ENCODE results near the gene ILKAP. TPM values are rescaled to one million over a fixed set of nuclear protein-coding genes. Genes with fewer than 3 reads are reported as not detected.

ILKAP gene
- total RNA-seq, 1 experiment from 2014 or later: 41.5 TPM

- no peak overlapping the region for H4K8ac ChIP-seq (replicated peaks; ENCODE audit: insufficient read length, low read depth, low read length)
- no peak overlapping the region for H3K9ac ChIP-seq (ENCODE audit: extremely low read depth, insufficient read length, low read length)
- no peak overlapping the region for H3K56ac ChIP-seq (ENCODE audit: insufficient read length, low read depth, low read length)
- no peaks in the 10 kb centered on the region for H3K9me3 ChIP-seq (ENCODE audit: control insufficient read depth, low read depth, low read length)
- H3K79me1 ChIP-seq (ENCODE audit: insufficient read depth, low read depth, low read length, poor library complexity, severe bottlenecking): no peaks in the 10 kb centered on the region
- no peak overlapping the region for H2BK15ac ChIP-seq (ENCODE audit: low read depth, low read length)
- TF ChIP-seq CTCF (conservative IDR thresholded peaks at IDR 0.05): no peak
- no peak overlapping the region for H3K18ac ChIP-seq (ENCODE audit: insufficient read length, low read depth, low read length)
- H2AK5ac ChIP-seq (ENCODE audit: insufficient read length, low read length): no peak overlapping the region
- H3K27me3 ChIP-seq (ENCODE audit: insufficient read depth, low read length): no peaks in the 10 kb centered on the region
- H3K4me2 ChIP-seq (ENCODE audit: insufficient read depth, insufficient read length, low read length): no peak overlapping the region
- Mint-ChIP-seq H3K9me3 (peaks cover 0 to under 1% of the 10 kb centered on the region in 2 experiments; a peak in 3 of 5 replicates), H3K4me1 (no peaks in the 10 kb centered on the region), H3K4me3 (no peak overlapping the region), H3K36me3 (ENCODE audit: insufficient read depth in 1 of 3, low read depth in 3 of 3) (no peaks in the 10 kb centered on the region), H3K27ac (no peak overlapping the region), H3K27me3 (ENCODE audit: low read depth) (peaks cover 4% of the 10 kb centered on the region)
- no peak overlapping the region for H2BK5ac ChIP-seq (ENCODE audit: insufficient read length, low read length)
- H3K79me2 ChIP-seq (ENCODE audit: insufficient read depth, low read length): no peaks in the 10 kb centered on the region
- no peak overlapping the region for H2AFZ ChIP-seq (ENCODE audit: low read length)
- no peak overlapping the region for H2BK20ac ChIP-seq (ENCODE audit: low read depth, low read length, poor library complexity, severe bottlenecking)
- no peak overlapping the region for H4K91ac ChIP-seq (ENCODE audit: insufficient read length, low read depth, low read length)
- H3K4me1 ChIP-seq (ENCODE audit: insufficient read depth, low read length): no peaks in the 10 kb centered on the region
- WGBS (ENCODE audit: extremely low coverage, insufficient read length, low lambda C conversion rate): no CpG with 5 or more reads among the region's 22 CpGs
- no peak overlapping the region for H3K14ac ChIP-seq (ENCODE audit: insufficient read depth, low read length)
- no peak overlapping the region for H4K5ac ChIP-seq (ENCODE audit: insufficient read length, low read depth, low read length)
- H2BK120ac ChIP-seq (ENCODE audit: low read depth, low read length, poor library complexity, severe bottlenecking): no peak overlapping the region
- no peak overlapping the region for H3K4ac ChIP-seq (ENCODE audit: low read depth, low read length)
- H3K27ac ChIP-seq (ENCODE audit: insufficient read length, low read depth, low read length): no peak overlapping the region
- no peak overlapping the region for H3K23ac ChIP-seq (ENCODE audit: insufficient read length, low read depth, low read length)
- H3T11ph ChIP-seq (ENCODE audit: low read length): no peak overlapping the region
- H2BK12ac ChIP-seq (ENCODE audit: insufficient read length, low read depth, low read length): no peak overlapping the region
- no peaks in the 10 kb centered on the region for H4K20me1 ChIP-seq (ENCODE audit: control insufficient read depth, insufficient read depth, insufficient read length)
- no peak for DNase-seq
- no peaks in the 10 kb centered on the region for H3K23me2 ChIP-seq (ENCODE audit: insufficient read length, low read depth, low read length, poor library complexity, severe bottlenecking)
Observed at GRCh38 chr2:238123218-238123971, 80.1 kb downstream of the ILKAP start.

Measured in H9 (cell line).